Measurements from ENCODE around the gene ALOXE3. TPM values are rescaled to one million over a fixed set of nuclear protein-coding genes. Genes with fewer than 3 reads are reported as not detected.

The ALOXE3 gene
- polyA plus RNA-seq, 3 donors from 2014 or later, result not detected

Other genes with a start within 250 kb of the ALOXE3 start
- 10 to 100 TPM in 1 of 3 donors, 1 to 10 TPM in 1, under 1 TPM in 1; 0.72 to 19.6 (median 3.5) TPM for gene CHD3, start 229.7 kb downstream of the ALOXE3 start, polyA plus RNA-seq
- 1 to 10 TPM; 1.9 to 3.3 (median 2.7) TPM for gene RNF227, start 202.2 kb downstream of the ALOXE3 start, polyA plus RNA-seq
- gene KCNAB3, start 188.7 kb downstream of the ALOXE3 start, polyA plus RNA-seq, result under 1 TPM in 2 of 3 donors, not detected in 1; 0.15 to 0.26 TPM
- 100 to 1,000 TPM; 233 to 379 (median 288) TPM for gene TRAPPC1, start 186.6 kb downstream of the ALOXE3 start, polyA plus RNA-seq
- 10 to 100 TPM in 1 of 3 donors, 1 to 10 TPM in 2; 1.8 to 14.4 (median 8.3) TPM for gene CNTROB, start 186.3 kb downstream of the ALOXE3 start, polyA plus RNA-seq
- gene GUCY2D, start 115.9 kb downstream of the ALOXE3 start, polyA plus RNA-seq, result not detected
- gene ALOX15B, start 79.5 kb downstream of the ALOXE3 start, polyA plus RNA-seq, result not detected
- gene ALOX12B, start 30.8 kb downstream of the ALOXE3 start, polyA plus RNA-seq, result under 1 TPM in 1 of 3 donors, not detected in 2; 0.17 TPM
- gene HES7, start 5.6 kb upstream of the ALOXE3 start, polyA plus RNA-seq, result not detected
- 1 to 10 TPM; 3.5 to 8.5 (median 4.5) TPM for gene PER1, start 33.9 kb upstream of the ALOXE3 start, polyA plus RNA-seq
- gene VAMP2, start 44.4 kb upstream of the ALOXE3 start, polyA plus RNA-seq, result 10 to 100 TPM; 33.6 to 93.6 (median 39.5) TPM
- gene TMEM107, start 57.9 kb upstream of the ALOXE3 start, polyA plus RNA-seq, result 10 to 100 TPM; 53.3 to 69.3 (median 64.0) TPM
- gene BORCS6, start 71.7 kb upstream of the ALOXE3 start, polyA plus RNA-seq, result 10 to 100 TPM; 24.0 to 38.8 (median 27.5) TPM
- 1 to 10 TPM in 2 of 3 donors, under 1 TPM in 1; 0.60 to 3.1 (median 1.6) TPM for gene AURKB, start 92.1 kb upstream of the ALOXE3 start, polyA plus RNA-seq
- gene CTC1, start 129.5 kb upstream of the ALOXE3 start, polyA plus RNA-seq, result 10 to 100 TPM in 2 of 3 donors, 1 to 10 TPM in 1; 9.7 to 30.7 (median 15.9) TPM
- 10 to 100 TPM in 2 of 3 donors, 1 to 10 TPM in 1; 5.4 to 18.2 (median 14.4) TPM for gene PFAS, start 130.8 kb upstream of the ALOXE3 start, polyA plus RNA-seq
- gene RANGRF, start 170.2 kb upstream of the ALOXE3 start, polyA plus RNA-seq, result 10 to 100 TPM; 94.7 to 99.7 (median 99.1) TPM
- gene SLC25A35, start 176.9 kb upstream of the ALOXE3 start, polyA plus RNA-seq, result 1 to 10 TPM in 2 of 3 donors, under 1 TPM in 1; 0.91 to 2.6 (median 2.0) TPM
- not detected for gene ARHGEF15, start 191.7 kb upstream of the ALOXE3 start, polyA plus RNA-seq
- gene ODF4, start 221.3 kb upstream of the ALOXE3 start, polyA plus RNA-seq, result not detected

Data from immature natural killer cell (primary cell).